Measurements from ENCODE around the gene RAB1B.

The RAB1B gene

GRCh38 chr11:66267039-66267378 lies 1.4 kb upstream of the RAB1B start:
- TF ChIP-seq ZFX (IDR thresholded peaks at IDR 0.05) (no peak), CTCF (conservative IDR thresholded peaks at IDR 0.05) (no peak)
- no peak overlapping the region; the same call in 1 of the 2 replicates for H3K27ac ChIP-seq

- TF ChIP-seq CTCF (conservative IDR thresholded peaks at IDR 0.05) (no peak; the same call in 1 of the 2 replicates), ZFX (IDR thresholded peaks at IDR 0.05) (no peak)
- H3K27ac ChIP-seq, result peak overlapping the region; percentile 89
Observed at GRCh38 chr11:66267379-66268243, 828 bp upstream of the RAB1B start.

- TF ChIP-seq ZFX (IDR thresholded peaks at IDR 0.05), result peak; percentile 56; the same call in 1 of the 2 replicates
- no peak; the same call in 1 of the 2 replicates for TF ChIP-seq CTCF (conservative IDR thresholded peaks at IDR 0.05)
- peak overlapping the region; percentile 89 for H3K27ac ChIP-seq
Observed at GRCh38 chr11:66268952-66269905, 790 bp downstream of the RAB1B start.

DNA sequence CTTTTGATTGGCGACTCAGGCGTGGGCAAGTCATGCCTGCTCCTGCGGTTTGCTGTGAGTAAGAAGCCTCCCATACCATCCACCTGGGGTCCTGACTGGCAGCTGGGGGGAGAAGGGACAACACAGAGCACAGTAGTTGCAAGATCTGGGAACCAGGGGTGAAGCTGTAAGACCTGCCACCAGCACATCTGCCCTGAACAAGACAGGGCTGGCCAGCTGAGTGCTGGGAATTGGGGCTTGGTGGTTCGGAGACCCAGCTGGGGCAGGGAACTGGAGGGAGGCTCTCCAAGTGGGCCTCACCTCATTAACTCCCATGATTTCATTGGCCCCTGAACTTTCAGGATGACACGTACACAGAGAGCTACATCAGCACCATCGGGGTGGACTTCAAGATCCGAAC lies 3.4 kb downstream of the RAB1B start:
- H3K27ac ChIP-seq, result no peak overlapping the region
- TF ChIP-seq CTCF (conservative IDR thresholded peaks at IDR 0.05) (no peak), ZFX (IDR thresholded peaks at IDR 0.05) (no peak)

DNA sequence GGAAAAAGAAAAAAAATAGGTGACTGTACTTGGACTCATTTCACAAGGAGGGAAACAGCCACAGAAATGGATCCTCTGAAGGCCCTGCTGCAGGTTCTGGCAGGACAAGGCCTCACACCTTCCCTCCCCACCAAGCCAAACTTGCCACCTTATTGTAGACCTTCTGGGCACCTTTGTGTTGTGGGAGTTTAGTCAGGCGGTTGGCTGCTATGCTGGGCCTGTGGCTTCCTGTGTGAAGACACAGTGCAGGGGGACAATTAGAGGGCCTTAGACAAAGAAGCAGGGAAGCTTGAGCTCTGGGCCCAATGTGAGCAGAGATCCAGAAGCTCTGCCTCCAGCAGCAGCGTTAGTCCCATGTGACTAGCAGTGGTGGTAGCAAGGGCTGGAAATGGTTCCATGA lies 4.2 kb downstream of the RAB1B start:
- no peak overlapping the region for H3K27ac ChIP-seq
- no peak for TF ChIP-seq CTCF (conservative IDR thresholded peaks at IDR 0.05)
- TF ChIP-seq ZFX (IDR thresholded peaks at IDR 0.05), result no peak

DNA sequence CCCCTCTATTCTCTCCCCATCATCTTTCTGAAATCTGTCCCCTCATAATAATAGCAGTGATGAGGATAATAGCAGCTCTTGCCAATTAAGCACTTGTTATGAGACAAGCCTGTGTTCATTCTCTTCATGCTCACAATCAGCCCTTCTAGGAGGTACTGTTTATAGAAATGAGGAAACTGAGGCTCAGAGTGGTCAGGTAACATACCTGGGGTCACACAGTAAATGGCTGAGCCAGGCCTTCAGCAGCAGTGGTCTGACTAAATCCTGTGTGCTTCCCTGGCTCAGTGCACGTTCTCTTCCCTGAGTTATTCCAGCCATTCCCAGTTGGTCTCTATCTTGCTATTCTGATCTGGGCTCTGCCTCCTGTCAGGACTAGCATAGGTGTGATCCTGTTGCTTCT lies 5.8 kb downstream of the RAB1B start:
- H3K27ac ChIP-seq, result no peak overlapping the region
- TF ChIP-seq CTCF (conservative IDR thresholded peaks at IDR 0.05), result no peak
- TF ChIP-seq ZFX (IDR thresholded peaks at IDR 0.05), result no peak

- no peak overlapping the region for H3K27ac ChIP-seq
- TF ChIP-seq ZFX (IDR thresholded peaks at IDR 0.05), result no peak
- TF ChIP-seq CTCF (conservative IDR thresholded peaks at IDR 0.05), result no peak
Observed at GRCh38 chr11:66275396-66275795, 7.0 kb downstream of the RAB1B start.
